MM.1S (cell line): Measurements from ENCODE around the gene MCM9.

Experiments
- DNase-seq: peaks from one replicate; pipeline ENCODE4 v3.0.0-alpha.2; 2015
- H2AFZ ChIP-seq: fragments of 300-600 bp; sonication (generic); 2 replicates; pipeline ENCODE4 v1.6.0; 2016; ENCODE audit warnings: antibody characterized with exemption, low read length
- H3F3A ChIP-seq: fragments of 300-600 bp; sonication (generic); 2 replicates; pipeline ENCODE4 v1.6.1; 2016; ENCODE audit warnings: mild to moderate bottlenecking, antibody characterized with exemption, low read length, moderate library complexity, mixed read lengths; ENCODE audit not compliant: insufficient read depth
- H3K27ac ChIP-seq: fragments of 300-600 bp; sonication (generic); 2 replicates; pipeline ENCODE4 v1.5.1; 2016; ENCODE audit warnings: mild to moderate bottlenecking, low read length
- H3K27me3 ChIP-seq: fragments of 300-600 bp; sonication (generic); replicated peaks from 2 replicates; pipeline ENCODE4 v1.6.0; 2016; ENCODE audit warnings: low read length; ENCODE audit not compliant: insufficient read depth
- H3K36me3 ChIP-seq: fragments of 300-600 bp; sonication (generic); replicated peaks from 2 replicates; pipeline ENCODE4 v1.6.1; 2016; ENCODE audit warnings: mild to moderate bottlenecking, low read length, mixed read lengths; ENCODE audit not compliant: insufficient read depth
- H3K4me1 ChIP-seq: fragments of 300-600 bp; sonication (generic); 2 replicates; pipeline ENCODE4 v1.6.1; 2016; ENCODE audit warnings: low read length, mixed read lengths
- H3K4me2 ChIP-seq: fragments of 300-600 bp; sonication (generic); 2 replicates; pipeline ENCODE4 v1.6.0; 2016; ENCODE audit warnings: low read depth, low read length
- H3K4me3 ChIP-seq: fragments of 300-600 bp; sonication (generic); 2 replicates; pipeline ENCODE4 v1.5.1; 2016; ENCODE audit warnings: low read length, mixed read lengths
- H3K79me2 ChIP-seq: fragments of 300-600 bp; sonication (generic); 2 replicates; pipeline ENCODE4 v1.6.1; 2016; ENCODE audit warnings: mixed run types, low read length, mixed read lengths
- H3K9ac ChIP-seq: fragments of 300-600 bp; sonication (generic); 2 replicates; pipeline ENCODE4 v1.6.1; 2016; ENCODE audit warnings: low read length, mixed read lengths
- H3K9me2 ChIP-seq: fragments of 300-600 bp; sonication (generic); replicated peaks from 2 replicates; pipeline ENCODE4 v1.6.1; 2016; ENCODE audit warnings: mild to moderate bottlenecking, low read length, mixed read lengths; ENCODE audit not compliant: insufficient read depth
- H3K9me3 ChIP-seq: fragments of 300-600 bp; sonication (generic); replicated peaks from 2 replicates; pipeline ENCODE4 v1.6.1; 2016; ENCODE audit warnings: mild to moderate bottlenecking, low read length, mixed read lengths; ENCODE audit not compliant: insufficient read depth
- H4K20me1 ChIP-seq: fragments of 300-600 bp; sonication (generic); 2 replicates; pipeline ENCODE4 v1.6.1; 2016; ENCODE audit warnings: mild to moderate bottlenecking, low read length, moderate library complexity, mixed read lengths; ENCODE audit not compliant: insufficient read depth
- CTCF ChIP-seq: fragments of 300-600 bp; sonication (generic); IDR thresholded peaks from 2 replicates; pipeline ENCODE4 v1.5.1; 2016; ENCODE audit warnings: antibody characterized with exemption, low read length, mixed read lengths
- EZH2 ChIP-seq: fragments of 300-600 bp; sonication (generic); optimal IDR thresholded peaks from 2 replicates; pipeline ENCODE3; 2017; ENCODE audit warnings: low read depth, mild to moderate bottlenecking, antibody characterized with exemption, low read length, mixed read lengths
- EZH2phosphoT487 ChIP-seq: fragments of 300-600 bp; sonication (generic); IDR thresholded peaks from 2 replicates; pipeline ENCODE4 v1.6.1; 2018; ENCODE audit warnings: antibody characterized with exemption, low read length

The MCM9 gene

GRCh38 chr6:118830691-118831090, 104.3 kb downstream of the MCM9 start:
- Histone ChIP-seq H3K4me3 (no peak overlapping the region), H3K4me2 (no peak overlapping the region), H3K9me2 (no peaks in the 10 kb centered on the region), H3F3A (no peaks in the 10 kb centered on the region), H4K20me1 (no peaks in the 10 kb centered on the region), H2AFZ (no peak overlapping the region), H3K9ac (no peak overlapping the region), H3K4me1 (no peaks in the 10 kb centered on the region), H3K9me3 (no peaks in the 10 kb centered on the region), H3K36me3 (no peaks in the 10 kb centered on the region), H3K27ac (no peak overlapping the region), H3K79me2 (no peaks in the 10 kb centered on the region), H3K27me3 (no peaks in the 10 kb centered on the region)
- no peak for DNase-seq
- TF ChIP-seq EZH2phosphoT487 (no peak), EZH2 (no peak)

GRCh38 chr6:118829817-118830478, 105.0 kb downstream of the MCM9 start:
- no peaks in the 10 kb centered on the region for H3F3A ChIP-seq
- no peak overlapping the region for H3K4me2 ChIP-seq
- no peak overlapping the region for H3K9ac ChIP-seq
- H3K4me3 ChIP-seq = no peak overlapping the region
- no peaks in the 10 kb centered on the region for H3K27me3 ChIP-seq
- no peaks in the 10 kb centered on the region for H3K9me2 ChIP-seq
- H4K20me1 ChIP-seq = no peaks in the 10 kb centered on the region
- H3K27ac ChIP-seq = no peak overlapping the region
- no peaks in the 10 kb centered on the region for H3K79me2 ChIP-seq
- H3K36me3 ChIP-seq = no peaks in the 10 kb centered on the region
- no peak for TF ChIP-seq EZH2
- no peak for TF ChIP-seq CTCF
- no peak for TF ChIP-seq EZH2phosphoT487
- no peaks in the 10 kb centered on the region for H3K4me1 ChIP-seq
- no peaks in the 10 kb centered on the region for H3K9me3 ChIP-seq
- DNase-seq = no peak
- H2AFZ ChIP-seq = no peak overlapping the region

- Histone ChIP-seq H3F3A (no peaks in the 10 kb centered on the region), H3K27ac (no peak overlapping the region), H4K20me1 (no peaks in the 10 kb centered on the region), H3K4me3 (no peak overlapping the region), H3K27me3 (no peaks in the 10 kb centered on the region), H2AFZ (no peak overlapping the region), H3K79me2 (no peaks in the 10 kb centered on the region), H3K9ac (no peak overlapping the region), H3K4me1 (no peaks in the 10 kb centered on the region), H3K9me3 (no peaks in the 10 kb centered on the region), H3K9me2 (no peaks in the 10 kb centered on the region), H3K4me2 (no peak overlapping the region), H3K36me3 (no peaks in the 10 kb centered on the region)
- no peak for TF ChIP-seq EZH2phosphoT487
- TF ChIP-seq CTCF = no peak
- no peak for TF ChIP-seq EZH2
- no peak for DNase-seq
Observed at GRCh38 chr6:118826096-118826495, 108.9 kb downstream of the MCM9 start.

- Histone ChIP-seq H3K36me3 (no peaks in the 10 kb centered on the region), H3K4me2 (no peak overlapping the region), H3K4me1 (no peaks in the 10 kb centered on the region), H3K4me3 (no peak overlapping the region), H3K9me3 (no peaks in the 10 kb centered on the region), H3K27ac (no peak overlapping the region), H3K9me2 (no peaks in the 10 kb centered on the region), H3K9ac (no peak overlapping the region), H3K79me2 (no peaks in the 10 kb centered on the region), H2AFZ (no peak overlapping the region), H4K20me1 (no peaks in the 10 kb centered on the region), H3K27me3 (no peaks in the 10 kb centered on the region), H3F3A (no peaks in the 10 kb centered on the region)
- TF ChIP-seq EZH2 = no peak
- TF ChIP-seq CTCF = no peak
- TF ChIP-seq EZH2phosphoT487 = no peak
- DNase-seq = no peak
Observed at GRCh38 chr6:118825661-118826060, 109.3 kb downstream of the MCM9 start.
